Measurements from ENCODE around the gene ACR. TPM values are rescaled to one million over a fixed set of nuclear protein-coding genes. Genes with fewer than 3 reads are reported as not detected.
"Not testable (repeated sequence)": the region's sequence is repeated elsewhere in the genome, so short reads cannot be mapped to it uniquely, and the experiment has no call there.

Gene ACR
- total and polyA plus RNA-seq, 2 of the 4 experiments (the other 2 are of a cell fraction) = not detected

GRCh38 chr22:50744424-50744823 lies 6.4 kb downstream of the ACR start:
- H2BK120ac ChIP-seq (ENCODE audit: low read depth, low read length); BruUV-seq (replicated peaks); H3K9ac ChIP-seq (ENCODE audit: low read depth, low read length); H3K4me1 ChIP-seq (ENCODE audit: control insufficient read depth, insufficient read depth, low read length); H3K4me2 ChIP-seq (ENCODE audit: low read depth, low read length); CTCF ChIA-PET; H2AK5ac ChIP-seq (ENCODE audit: low read depth, low read length); H3K14ac ChIP-seq (replicated peaks; ENCODE audit: low read depth, low read length); H3K18ac ChIP-seq (ENCODE audit: low read depth, low read length); H3K36me3 ChIP-seq (ENCODE audit: control insufficient read depth, insufficient read depth, low read length); H3K79me1 ChIP-seq (ENCODE audit: low read depth in 1 of 2, low read length in 2 of 2); H2BK15ac ChIP-seq (ENCODE audit: low read depth, low read length); H4K5ac ChIP-seq (ENCODE audit: low read depth, low read length); H3K9me1 ChIP-seq (ENCODE audit: insufficient read depth, low read length); H3K23ac ChIP-seq (ENCODE audit: low read depth, low read length); H4K91ac ChIP-seq (ENCODE audit: insufficient read depth, low read depth, low read length); H3K9me3 ChIP-seq (ENCODE audit: control insufficient read depth, insufficient read depth, low read length); dilution Hi-C loops (cut with HindIII; ENCODE audit: low sequenced_read_pairs, unreplicated experiment); H4K8ac ChIP-seq (ENCODE audit: low read depth in 2 of 2, low read length in 2 of 2); H2BK5ac ChIP-seq (ENCODE audit: low read depth, low read length, poor library complexity, severe bottlenecking); H4K20me1 ChIP-seq (ENCODE audit: insufficient read depth, low read length); H3K4ac ChIP-seq (ENCODE audit: low read depth, low read length); H2AK9ac ChIP-seq (replicated peaks; ENCODE audit: low read depth, low read length, poor library complexity); DNase-seq; H2AFZ ChIP-seq (replicated peaks; ENCODE audit: low read length, poor library complexity); H3K56ac ChIP-seq (ENCODE audit: extremely low read depth, insufficient read depth, low read length); H3K4me3 ChIP-seq (ENCODE audit: insufficient read depth, low read depth, low read length); H2BK20ac ChIP-seq (ENCODE audit: low read depth, low read length); intact Hi-C loops (cut with micrococcal nuclease); in situ Hi-C loops (cut with MboI; ENCODE audit: low sequenced_read_pairs); POLR2A ChIA-PET (ENCODE audit: unreplicated experiment); H3K27ac ChIP-seq (ENCODE audit: insufficient read depth, low read length); ATAC-seq (ENCODE audit: low read depth): not testable (repeated sequence)
- WGBS, 2 experiments (ENCODE audit: extremely low coverage in 2 of 2, insufficient read length in 1 of 2) = no CpG with 5 or more reads among the region's 12 CpGs
- peaks cover 19% of the 10 kb centered on the region; the same call in 1 of the 2 replicates for H3K27me3 ChIP-seq (ENCODE audit: control insufficient read depth, insufficient read depth, low read length)

DNA sequence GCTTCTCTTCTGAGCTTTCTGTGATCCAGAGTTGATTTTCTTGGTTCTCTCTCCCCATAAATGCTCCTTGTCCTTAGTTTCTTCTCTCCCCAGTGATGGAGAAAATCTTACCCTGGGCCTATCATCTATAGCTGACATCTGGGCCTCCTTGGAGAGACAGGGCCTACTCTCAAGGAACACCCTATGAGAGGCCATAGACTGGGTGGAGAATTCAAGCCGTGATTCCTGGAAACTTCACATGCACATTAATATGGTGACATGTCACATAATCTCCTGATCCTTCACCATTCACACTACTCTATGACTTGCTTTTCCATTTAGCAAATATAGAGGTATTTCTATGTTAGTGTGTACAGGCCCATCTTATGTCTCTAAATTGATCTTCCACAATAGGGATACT lies 9.5 kb downstream of the ACR start:
- H3K56ac ChIP-seq (ENCODE audit: extremely low read depth, insufficient read depth, low read length); H3K23ac ChIP-seq (ENCODE audit: low read depth, low read length); H2BK15ac ChIP-seq (ENCODE audit: low read depth, low read length); H4K20me1 ChIP-seq (ENCODE audit: insufficient read depth, low read length); CTCF ChIA-PET; in situ Hi-C loops (cut with MboI; ENCODE audit: low sequenced_read_pairs); H3K36me3 ChIP-seq (ENCODE audit: control insufficient read depth, insufficient read depth, low read length); H3K27ac ChIP-seq (ENCODE audit: insufficient read depth, low read length); H3K79me1 ChIP-seq (ENCODE audit: low read depth in 1 of 2, low read length in 2 of 2); H2AK5ac ChIP-seq (ENCODE audit: low read depth, low read length); POLR2A ChIA-PET (ENCODE audit: unreplicated experiment); DNase-seq; H3K9ac ChIP-seq (ENCODE audit: low read depth, low read length); H4K8ac ChIP-seq (ENCODE audit: low read depth in 2 of 2, low read length in 2 of 2); H2AFZ ChIP-seq (replicated peaks; ENCODE audit: low read length, poor library complexity); H4K91ac ChIP-seq (ENCODE audit: insufficient read depth, low read depth, low read length); H3K9me3 ChIP-seq (ENCODE audit: control insufficient read depth, insufficient read depth, low read length); H3K18ac ChIP-seq (ENCODE audit: low read depth, low read length); H3K14ac ChIP-seq (replicated peaks; ENCODE audit: low read depth, low read length); H3K9me1 ChIP-seq (ENCODE audit: insufficient read depth, low read length); H2AK9ac ChIP-seq (replicated peaks; ENCODE audit: low read depth, low read length, poor library complexity); ATAC-seq (ENCODE audit: low read depth); H2BK20ac ChIP-seq (ENCODE audit: low read depth, low read length); H3K4ac ChIP-seq (ENCODE audit: low read depth, low read length); H4K5ac ChIP-seq (ENCODE audit: low read depth, low read length); H2BK120ac ChIP-seq (ENCODE audit: low read depth, low read length); intact Hi-C loops (cut with micrococcal nuclease); dilution Hi-C loops (cut with HindIII; ENCODE audit: low sequenced_read_pairs, unreplicated experiment); H3K4me1 ChIP-seq (ENCODE audit: control insufficient read depth, insufficient read depth, low read length); BruUV-seq (replicated peaks); H3K4me3 ChIP-seq (ENCODE audit: insufficient read depth, low read depth, low read length); H2BK5ac ChIP-seq (ENCODE audit: low read depth, low read length, poor library complexity, severe bottlenecking); H3K4me2 ChIP-seq (ENCODE audit: low read depth, low read length): not testable (repeated sequence)
- H3K27me3 ChIP-seq (ENCODE audit: control insufficient read depth, insufficient read depth, low read length) = peaks cover 13% of the 10 kb centered on the region; the same call in 1 of the 2 replicates
- WGBS, 2 experiments (ENCODE audit: extremely low coverage in 2 of 2, insufficient read length in 1 of 2) = no CpG with 5 or more reads among the region's 1 CpG

All from IMR-90 (cell line).